ENCODE results near the gene ECHDC3. TPM values are rescaled to one million over a fixed set of nuclear protein-coding genes. Genes with fewer than 3 reads are reported as not detected.

The ECHDC3 gene
- total RNA-seq, 2 experiments from 2014 or later = 1.9 to 2.0 TPM

DNA sequence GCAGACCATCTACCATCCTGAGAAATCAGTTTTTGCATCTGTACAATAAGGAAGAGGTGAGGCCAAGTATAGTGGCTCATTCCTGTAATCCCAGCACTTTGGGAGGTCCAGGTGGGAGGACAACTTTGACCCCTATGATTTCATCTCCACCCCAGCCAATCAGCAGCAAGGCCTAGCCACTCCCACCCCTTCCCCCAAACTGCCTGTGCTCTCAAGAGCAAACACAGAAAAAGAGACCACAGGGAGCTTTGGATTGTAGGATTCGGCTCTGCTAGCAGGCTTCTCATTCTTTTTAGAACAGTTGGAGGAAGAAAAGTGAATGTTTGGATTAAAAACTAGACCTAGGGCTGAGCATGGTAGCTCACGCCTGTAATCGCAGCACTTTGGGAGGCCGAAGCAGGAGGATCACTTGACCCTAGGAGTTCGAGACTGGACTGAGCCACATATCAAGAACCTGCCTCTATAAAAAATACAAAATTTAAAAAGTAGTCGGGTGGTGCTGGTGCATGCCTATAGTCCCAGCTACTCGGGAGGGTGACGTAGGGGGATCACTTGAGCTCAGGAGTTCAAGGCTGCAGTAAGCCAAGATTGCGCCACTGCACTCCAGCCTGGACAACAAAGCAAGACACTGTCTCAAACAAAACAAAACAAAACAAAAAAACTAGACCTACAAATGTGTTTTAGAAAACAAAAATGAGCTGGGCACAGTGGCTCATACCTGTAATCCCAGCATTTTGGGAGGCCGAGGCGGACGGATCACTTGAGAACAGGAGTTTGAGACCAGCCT lies 55.9 kb downstream of the ECHDC3 start:
- Mint-ChIP-seq H3K4me1 (no peaks in the 10 kb centered on the region), H3K27ac (no peak overlapping the region), H3K36me3 (no peaks in the 10 kb centered on the region), H3K9me3 (no peaks in the 10 kb centered on the region), H3K27me3 (peaks cover 3% of the 10 kb centered on the region), H3K4me3 (no peak overlapping the region)
- DNase-seq = no peak

DNA sequence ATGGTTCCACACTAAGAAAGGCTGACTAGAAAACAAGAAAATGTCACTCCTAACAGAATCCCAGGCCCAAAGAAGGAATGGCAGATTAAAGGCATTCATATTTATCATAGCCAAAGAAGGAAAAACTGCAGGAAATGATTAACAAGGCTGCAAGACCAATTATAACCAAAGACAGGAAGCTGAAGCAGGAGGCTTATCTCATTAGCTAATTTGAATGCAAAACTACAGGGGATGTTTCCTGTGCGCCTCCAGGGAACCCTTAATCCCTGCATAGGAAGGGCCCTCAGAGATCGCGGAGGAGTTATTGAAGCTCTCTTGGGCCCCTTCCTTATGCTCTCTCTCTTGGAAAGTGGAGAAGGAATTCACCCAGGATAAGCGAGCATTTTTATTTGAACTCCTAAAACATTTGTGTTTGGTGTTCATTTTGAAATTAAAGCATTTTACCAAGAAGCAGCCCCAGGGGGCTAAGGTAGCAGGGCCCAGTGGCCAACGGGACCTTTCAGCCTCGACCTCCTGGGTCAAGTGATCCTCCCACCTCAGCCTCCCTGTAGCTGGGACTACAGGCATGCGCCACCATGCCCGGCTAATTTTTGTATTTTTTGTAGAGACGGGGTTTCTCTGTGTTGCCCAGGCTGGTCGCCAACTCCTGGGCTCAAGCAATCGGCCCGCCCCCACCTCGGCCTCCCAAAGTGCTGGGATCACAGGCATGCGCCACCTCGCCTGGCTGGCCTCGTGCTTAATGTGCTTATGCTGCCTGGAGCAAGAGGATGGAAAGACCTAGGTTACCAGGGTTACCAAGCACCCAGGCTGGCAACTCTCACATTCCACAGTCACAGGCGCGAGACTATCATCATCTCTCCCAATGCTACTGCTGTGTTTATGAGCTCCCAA lies 56.9 kb downstream of the ECHDC3 start:
- no peak for DNase-seq
- Mint-ChIP-seq H3K36me3 (no peaks in the 10 kb centered on the region), H3K4me1 (no peaks in the 10 kb centered on the region), H3K4me3 (no peak overlapping the region), H3K27me3 (peaks cover 3% of the 10 kb centered on the region), H3K27ac (no peak overlapping the region), H3K9me3 (no peaks in the 10 kb centered on the region)

DNA sequence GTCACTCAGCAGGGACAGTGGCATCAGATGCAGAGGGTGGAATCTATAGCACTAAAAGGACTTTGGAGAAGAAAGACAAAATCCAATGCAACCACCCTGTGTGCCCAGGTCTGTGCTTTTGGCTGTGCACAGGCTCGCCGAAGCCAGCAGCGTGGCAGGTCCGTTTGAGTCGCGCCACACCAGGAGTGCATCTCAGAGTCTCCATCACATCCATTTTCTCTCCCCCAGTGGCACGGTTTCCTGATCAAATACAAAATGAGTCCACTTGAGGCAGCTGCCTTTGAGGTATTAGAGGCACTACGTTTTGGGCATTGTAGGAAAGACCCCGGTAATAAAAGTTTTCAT lies 57.5 kb downstream of the ECHDC3 start:
- Mint-ChIP-seq H3K27me3 (peaks cover 3% of the 10 kb centered on the region), H3K9me3 (no peaks in the 10 kb centered on the region), H3K27ac (no peak overlapping the region), H3K36me3 (no peaks in the 10 kb centered on the region), H3K4me3 (no peak overlapping the region), H3K4me1 (no peaks in the 10 kb centered on the region)
- no peak for DNase-seq

DNA sequence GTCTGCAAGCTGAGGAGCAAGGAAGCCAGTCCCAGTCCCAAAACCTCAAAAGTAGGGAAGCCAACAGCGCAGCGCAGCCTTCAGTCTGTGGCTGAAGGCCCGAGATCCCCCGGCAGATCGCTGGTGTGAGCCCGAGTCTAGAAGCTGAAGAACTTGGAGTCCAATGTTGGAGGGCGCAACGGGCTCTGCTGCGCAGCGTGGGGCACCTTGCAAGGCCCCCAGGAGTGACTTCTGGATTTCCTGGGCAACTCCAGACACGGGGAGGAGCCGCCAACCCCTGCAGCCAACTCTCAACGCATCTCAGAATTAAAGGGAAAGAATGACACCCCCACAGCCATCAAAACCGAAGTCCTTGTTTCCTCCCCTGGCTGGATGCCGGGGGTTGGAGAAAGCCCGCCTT lies 62.2 kb downstream of the ECHDC3 start:
- H3K4me1 Mint-ChIP-seq = no peaks in the 10 kb centered on the region
- H3K4me3 Mint-ChIP-seq = no peak overlapping the region
- no peaks in the 10 kb centered on the region for H3K9me3 Mint-ChIP-seq
- H3K27me3 Mint-ChIP-seq = peaks cover 3% of the 10 kb centered on the region
- no peak for DNase-seq
- H3K27ac Mint-ChIP-seq = no peak overlapping the region
- no peaks in the 10 kb centered on the region for H3K36me3 Mint-ChIP-seq

DNA sequence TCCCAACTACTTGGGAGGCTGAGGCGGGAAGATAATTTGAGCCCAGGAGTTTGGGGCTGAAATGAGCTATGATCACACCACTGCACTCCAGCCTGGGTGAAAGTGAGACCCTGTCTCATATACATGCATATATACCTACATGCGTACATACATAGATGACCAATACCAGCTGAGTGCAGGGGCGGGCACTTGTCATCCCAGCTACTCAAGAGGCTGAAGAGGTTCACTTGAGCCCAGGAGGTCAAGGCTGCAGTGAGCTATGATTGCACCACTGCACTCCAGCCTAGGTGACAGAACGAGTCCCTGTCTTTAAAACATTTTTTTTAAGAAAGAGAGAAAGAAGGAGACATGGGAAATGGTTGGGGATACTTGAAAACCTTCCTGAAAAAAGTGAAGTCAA lies 63.6 kb downstream of the ECHDC3 start:
- no peaks in the 10 kb centered on the region for H3K4me1 Mint-ChIP-seq
- DNase-seq = no peak
- no peaks in the 10 kb centered on the region for H3K36me3 Mint-ChIP-seq
- peaks cover 9% of the 10 kb centered on the region for H3K27me3 Mint-ChIP-seq
- no peak overlapping the region for H3K27ac Mint-ChIP-seq
- H3K9me3 Mint-ChIP-seq = no peaks in the 10 kb centered on the region
- H3K4me3 Mint-ChIP-seq = no peak overlapping the region

DNA sequence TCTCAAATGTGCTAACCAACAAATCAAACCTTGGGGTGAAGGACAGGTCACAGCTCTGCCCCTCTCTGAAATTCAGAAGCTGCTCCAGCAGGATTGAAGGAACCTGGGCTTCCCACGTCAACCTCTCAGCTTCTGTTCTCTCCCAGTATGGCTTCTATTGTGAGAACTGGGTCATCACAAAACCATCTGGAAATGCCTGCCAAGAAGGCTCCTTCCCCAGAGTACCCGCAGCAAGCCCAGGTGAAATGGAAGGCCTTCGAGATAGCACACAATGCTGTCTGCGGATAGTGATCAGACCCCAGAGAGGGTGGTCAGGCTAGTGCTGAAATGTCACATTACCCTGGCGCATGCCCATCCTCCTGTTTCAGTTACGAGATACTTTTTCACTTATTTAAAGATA lies 64.5 kb downstream of the ECHDC3 start:
- H3K4me1 Mint-ChIP-seq = no peaks in the 10 kb centered on the region
- no peak overlapping the region for H3K4me3 Mint-ChIP-seq
- no peak for DNase-seq
- no peaks in the 10 kb centered on the region for H3K36me3 Mint-ChIP-seq
- H3K27me3 Mint-ChIP-seq = peaks cover 10% of the 10 kb centered on the region
- H3K9me3 Mint-ChIP-seq = no peaks in the 10 kb centered on the region
- H3K27ac Mint-ChIP-seq = no peak overlapping the region

DNA sequence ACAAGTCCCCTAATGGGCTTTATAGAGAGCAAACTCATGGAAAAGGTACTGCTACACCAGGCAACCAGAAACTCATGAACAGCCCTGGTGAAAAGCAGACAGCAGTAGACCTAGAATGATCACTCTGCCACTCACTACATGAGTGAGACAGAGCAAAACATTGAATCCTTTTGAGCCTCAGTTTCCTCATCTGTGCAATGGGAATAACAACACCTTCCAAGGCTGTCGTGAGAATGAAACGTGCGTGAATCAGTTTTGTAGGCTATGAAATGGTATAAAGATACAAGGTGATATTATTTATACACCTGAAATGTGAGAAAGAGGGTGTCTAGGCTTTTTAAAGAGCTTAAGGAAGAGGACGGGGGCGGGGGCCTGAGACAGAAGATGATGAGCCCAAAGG lies 66.6 kb downstream of the ECHDC3 start:
- DNase-seq = no peak
- Mint-ChIP-seq H3K4me3 (no peak overlapping the region), H3K4me1 (no peaks in the 10 kb centered on the region), H3K27ac (no peak overlapping the region), H3K9me3 (no peaks in the 10 kb centered on the region), H3K27me3 (peaks cover 7% of the 10 kb centered on the region), H3K36me3 (no peaks in the 10 kb centered on the region)

DNA sequence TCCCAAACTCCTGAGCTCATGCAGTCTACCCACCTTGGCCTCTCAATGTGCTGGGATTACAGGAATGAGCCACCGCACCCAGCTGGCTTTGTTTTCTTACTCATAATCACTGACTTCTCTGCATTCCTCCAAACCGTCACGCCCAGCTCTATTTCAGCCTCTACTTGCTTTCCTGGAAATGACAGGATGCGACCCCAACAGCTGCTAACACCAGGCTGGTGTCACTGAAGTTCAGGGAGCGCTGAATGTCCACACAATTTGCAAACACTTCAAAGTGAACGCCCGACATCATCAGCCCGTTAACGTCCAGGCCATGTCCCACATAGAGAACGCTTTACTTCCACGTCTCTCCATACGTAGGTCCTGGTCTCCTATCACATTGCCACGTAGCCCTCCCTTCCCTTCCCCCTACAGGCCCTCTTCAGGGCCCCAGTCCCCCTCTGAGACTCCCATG lies 68.2 kb downstream of the ECHDC3 start:
- H3K4me3 Mint-ChIP-seq = no peak overlapping the region
- peaks cover 7% of the 10 kb centered on the region for H3K27me3 Mint-ChIP-seq
- H3K9me3 Mint-ChIP-seq = no peaks in the 10 kb centered on the region
- no peaks in the 10 kb centered on the region for H3K36me3 Mint-ChIP-seq
- H3K4me1 Mint-ChIP-seq = no peaks in the 10 kb centered on the region
- no peak for DNase-seq
- H3K27ac Mint-ChIP-seq = no peak overlapping the region

DNA sequence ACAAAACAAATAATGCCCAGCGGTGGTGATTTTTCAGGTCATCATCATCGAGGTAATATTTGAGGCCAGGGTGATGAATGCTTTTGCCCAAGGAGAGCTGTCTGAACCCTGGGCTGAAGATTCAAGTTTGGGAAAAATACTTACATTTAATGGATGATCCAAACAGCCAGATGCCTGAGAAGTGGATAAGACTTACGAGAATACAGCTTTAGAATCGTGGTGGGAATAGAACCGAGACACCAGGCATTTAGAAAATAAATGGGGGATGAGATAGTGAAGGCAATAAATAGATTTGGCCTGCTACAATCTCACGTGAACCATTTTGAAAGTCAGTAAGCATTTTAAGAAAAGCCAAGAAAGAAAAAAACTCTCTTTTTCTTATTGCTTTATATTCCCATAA lies 68.8 kb downstream of the ECHDC3 start:
- Mint-ChIP-seq H3K27me3 (peaks cover 7% of the 10 kb centered on the region), H3K9me3 (no peaks in the 10 kb centered on the region), H3K4me1 (no peaks in the 10 kb centered on the region), H3K4me3 (no peak overlapping the region), H3K36me3 (no peaks in the 10 kb centered on the region), H3K27ac (no peak overlapping the region)
- no peak for DNase-seq

DNA sequence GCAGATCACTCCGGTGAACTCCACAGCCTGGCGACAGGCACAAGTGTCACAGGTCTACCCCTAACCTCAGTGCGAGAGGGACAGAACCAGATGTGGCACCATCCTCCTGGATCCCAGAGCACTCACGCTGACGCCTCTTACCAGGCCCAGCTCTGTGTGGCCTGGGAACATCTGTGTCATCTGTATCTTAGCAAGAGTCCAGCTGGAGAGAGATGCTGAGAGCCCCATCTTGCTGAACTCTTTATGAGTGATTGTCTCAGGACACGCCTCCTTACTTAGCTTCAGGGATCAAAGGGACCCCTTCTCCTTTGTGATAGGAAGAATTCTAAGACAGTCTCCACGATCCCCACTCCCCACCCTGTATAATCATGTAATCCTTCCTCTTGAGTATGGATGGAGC lies 71.0 kb downstream of the ECHDC3 start:
- Mint-ChIP-seq H3K27me3 (peaks cover 7% of the 10 kb centered on the region), H3K4me3 (no peak overlapping the region), H3K36me3 (no peaks in the 10 kb centered on the region), H3K4me1 (no peaks in the 10 kb centered on the region), H3K9me3 (no peaks in the 10 kb centered on the region), H3K27ac (no peak overlapping the region)
- DNase-seq = no peak

Other genes starting within 250 kb of the ECHDC3 start
- 1 to 10 TPM; 5.5 to 5.6 TPM for gene USP6NL, start 130.7 kb upstream of the ECHDC3 start, total RNA-seq
- 1 to 10 TPM; 1.5 to 2.8 TPM for gene PROSER2, start 81.0 kb downstream of the ECHDC3 start, total RNA-seq